H1 (cell line): ENCODE measurements around the gene ENTREP3. TPM values are rescaled to one million over a fixed set of nuclear protein-coding genes. Genes with fewer than 3 reads are reported as not detected.

Source experiments
- CTCF ChIA-PET: fragments of 300-600 bp; sonication (Branson Sonifier 250); formaldehyde crosslinking; loops from one replicate; lab custom pipeline; 2021; ENCODE audit not compliant: partially characterized antibody; lab: Charles Lee
- POLR2A ChIA-PET: fragments of 300-600 bp; sonication (Branson Sonifier 250); formaldehyde crosslinking; loops from one replicate; lab custom pipeline; 2021; ENCODE audit warnings: inconsistent platforms; ENCODE audit not compliant: partially characterized antibody; lab: Charles Lee
- DNase-seq, 2 experiments: peaks; one replicate each; pipeline versions ENCODE4 v3.0.0 to v3.0.0-alpha.2; 2010 to 2022; ENCODE audit warnings: low spot score in 2 of 2, low read depth in 1 of 2, mixed read lengths in 1 of 2
- FAIRE-seq: peaks from 2 replicates; lab custom pipeline; 2011; peaks lifted over from hg19 to GRCh38; lab: Jason Lieb, UNC
- H2AFZ ChIP-seq: 2 replicates; pipeline ENCODE4 v1.8.1; 2012; ENCODE audit warnings: low read length, inconsistent platforms
- H2AK5ac ChIP-seq: 2 replicates; pipeline ENCODE4 v1.6.1; 2013; ENCODE audit warnings: low read depth, low read length
- H2BK120ac ChIP-seq: replicated peaks from 2 replicates; pipeline ENCODE3; 2013; ENCODE audit warnings: low read depth, low read length, inconsistent platforms
- H2BK12ac ChIP-seq: 2 replicates; pipeline ENCODE4 v1.6.1; 2013; ENCODE audit warnings: low read depth, low read length
- H2BK15ac ChIP-seq: 2 replicates; pipeline ENCODE4 v1.6.1; 2013; ENCODE audit warnings: low read length
- H2BK20ac ChIP-seq: 2 replicates; pipeline ENCODE4 v1.6.1; 2013; ENCODE audit warnings: low read length
- H2BK5ac ChIP-seq: 2 replicates; pipeline ENCODE4 v1.6.1; 2013; ENCODE audit warnings: low read depth, low read length
- H3K14ac ChIP-seq: 2 replicates; pipeline ENCODE4 v1.6.1; 2013; ENCODE audit warnings: inconsistent platforms; ENCODE audit not compliant: insufficient read length
- H3K18ac ChIP-seq: 2 replicates; pipeline ENCODE4 v1.6.1; 2013; ENCODE audit warnings: low read length; ENCODE audit errors: extremely low read depth
- H3K23ac ChIP-seq: 2 replicates; pipeline ENCODE4 v1.6.1; 2013; ENCODE audit warnings: inconsistent platforms; ENCODE audit not compliant: insufficient read length
- H3K23me2 ChIP-seq: 2 replicates; pipeline ENCODE4 v1.6.1; 2013; ENCODE audit warnings: low read depth, low read length
- H3K27ac ChIP-seq: 2 replicates; pipeline ENCODE4 v1.6.1; 2011; ENCODE audit warnings: low read depth, low read length, inconsistent platforms
- H3K27me3 ChIP-seq, 4 experiments: replicated peaks in 1 of 4; 1 replicate in 1 of 4; 2 replicates in 3 of 4; pipeline versions ENCODE4 v1.6.1 to v1.8.1; 2011 to 2013; ENCODE audit warnings: low read length in 3 of 4, mild to moderate bottlenecking in 3 of 4, inconsistent platforms in 2 of 4, mixed read lengths in 2 of 4, moderate library complexity in 1 of 4; ENCODE audit not compliant: control insufficient read depth in 3 of 4, insufficient read depth in 3 of 4; ENCODE audit errors: extremely low read depth in 1 of 4
- H3K36me3 ChIP-seq, 4 experiments: 2 replicates each; pipeline versions ENCODE4 v1.6.1 to v1.8.1; 2011 to 2013; ENCODE audit warnings: mild to moderate bottlenecking in 4 of 4, low read length in 3 of 4, moderate library complexity in 2 of 4, control low read depth in 1 of 4, inconsistent platforms in 1 of 4; ENCODE audit not compliant: insufficient read depth in 4 of 4, control insufficient read depth in 2 of 4
- H3K4ac ChIP-seq: replicated peaks from 2 replicates; pipeline ENCODE3; 2013; ENCODE audit warnings: low read length, low read depth, mixed read lengths, inconsistent platforms; ENCODE audit not compliant: insufficient read length
- H3K4me1 ChIP-seq, 4 experiments: replicated peaks in 1 of 4; 1 replicate in 1 of 4; 2 replicates in 3 of 4; pipeline versions ENCODE4 v1.6.1 to v1.8.1; 2011 to 2013; ENCODE audit warnings: low read length in 3 of 4, inconsistent platforms in 2 of 4, mixed read lengths in 1 of 4; ENCODE audit not compliant: insufficient read depth in 4 of 4, control insufficient read depth in 3 of 4
- H3K4me2 ChIP-seq, 2 experiments: 2 replicates each; pipeline versions ENCODE4 v1.6.1 to v1.8.1; 2011 to 2013; ENCODE audit warnings: low read depth in 2 of 2, low read length in 2 of 2, control low read depth in 1 of 2, inconsistent platforms in 1 of 2, mild to moderate bottlenecking in 1 of 2; ENCODE audit not compliant: insufficient read depth in 1 of 2
- H3K4me3 ChIP-seq, 4 experiments: fragments of 200-600, 300-600 bp in 1 of 4; sonication (generic), shearing (Covaris generic), sonication (Bioruptor Twin) in 1 of 4; 2 replicates each; pipeline versions ENCODE4 v1.5.1 to v1.8.1; 2011 to 2016; ENCODE audit warnings: low read length in 4 of 4, low read depth in 3 of 4, control low read depth in 2 of 4, inconsistent platforms in 2 of 4, mild to moderate bottlenecking in 2 of 4, mixed read lengths in 1 of 4, moderate library complexity in 1 of 4; ENCODE audit not compliant: insufficient read depth in 2 of 4; ENCODE audit errors: extremely low read depth in 1 of 4
- H3K56ac ChIP-seq: replicated peaks from 2 replicates; pipeline ENCODE3; 2013; ENCODE audit warnings: low read depth, mild to moderate bottlenecking, mixed read lengths, low read length, inconsistent platforms; ENCODE audit not compliant: insufficient read length
- H3K79me1 ChIP-seq: 2 replicates; pipeline ENCODE4 v1.6.1; 2013; ENCODE audit warnings: low read depth, low read length, control low read depth
- H3K79me2 ChIP-seq, 2 experiments: 2 replicates each; pipeline versions ENCODE4 v1.6.1 to v1.8.1; 2012 to 2013; ENCODE audit warnings: low read length in 2 of 2, mild to moderate bottlenecking in 2 of 2, inconsistent platforms in 1 of 2; ENCODE audit not compliant: insufficient read depth in 2 of 2, control insufficient read depth in 1 of 2
- H3K9ac ChIP-seq, 4 experiments: replicated peaks in 1 of 4; 1 replicate in 1 of 4; 2 replicates in 3 of 4; pipeline versions ENCODE4 v1.6.1 to v1.8.1; 2011 to 2013; ENCODE audit warnings: low read depth in 3 of 4, low read length in 3 of 4, control low read depth in 2 of 4, mild to moderate bottlenecking in 2 of 4, moderate library complexity in 2 of 4, inconsistent platforms in 1 of 4; ENCODE audit errors: extremely low read depth in 1 of 4
- H3K9me3 ChIP-seq, 2 experiments: 2 replicates each; pipeline versions ENCODE4 v1.6.1 to v1.8.1; 2012 to 2013; ENCODE audit warnings: mild to moderate bottlenecking in 2 of 2, moderate library complexity in 2 of 2, control low read depth in 1 of 2, inconsistent platforms in 1 of 2, low read depth in 1 of 2, low read length in 1 of 2, mixed read lengths in 1 of 2; ENCODE audit not compliant: insufficient read depth in 2 of 2
- H4K20me1 ChIP-seq, 2 experiments: replicated peaks in 1 of 2; 2 replicates each; pipeline versions ENCODE3 to v1.8.1; 2011 to 2013; ENCODE audit warnings: inconsistent platforms in 2 of 2, low read length in 2 of 2, mild to moderate bottlenecking in 1 of 2; ENCODE audit not compliant: insufficient read depth in 2 of 2, control insufficient read depth in 1 of 2
- H4K5ac ChIP-seq: 2 replicates; pipeline ENCODE4 v1.6.1; 2013; ENCODE audit warnings: low read length, low read depth, mixed read lengths, inconsistent platforms; ENCODE audit not compliant: insufficient read length
- H4K8ac ChIP-seq: 2 replicates; pipeline ENCODE4 v1.8.0; 2013; ENCODE audit warnings: mild to moderate bottlenecking, moderate library complexity, low read length, inconsistent platforms; ENCODE audit not compliant: insufficient read depth; ENCODE audit errors: extremely low read depth
- H4K91ac ChIP-seq: replicated peaks from 2 replicates; pipeline ENCODE3; 2013; ENCODE audit warnings: low read length, mixed read lengths, inconsistent platforms; ENCODE audit not compliant: insufficient read length
- BCL11A ChIP-seq, 2 experiments: IDR thresholded peaks; one replicate each; pipeline ENCODE4 v1.6.1; 2011; ENCODE audit warnings: low read depth in 2 of 2, low read length in 2 of 2, mild to moderate bottlenecking in 2 of 2
- CREB1 ChIP-seq: IDR thresholded peaks from 2 replicates; pipeline ENCODE4 v1.6.1; 2012; ENCODE audit warnings: inconsistent platforms
- GABPA ChIP-seq: IDR thresholded peaks from 2 replicates; pipeline ENCODE4 v1.6.1; 2011; ENCODE audit warnings: mild to moderate bottlenecking, low read length, moderate library complexity, borderline replicate concordance; ENCODE audit not compliant: insufficient read depth
- PHF8 ChIP-seq: fragments of 200-600 bp; sonication (generic); conservative IDR thresholded peaks from 2 replicates; pipeline ENCODE4 v1.7.1; 2012; ENCODE audit warnings: low read depth, mild to moderate bottlenecking, inconsistent platforms, low read length, moderate library complexity
- POLR2A ChIP-seq, 2 experiments: IDR thresholded peaks; 1 replicate in 1 of 2; 2 replicates in 1 of 2; pipeline ENCODE4 v1.6.1; 2011; ENCODE audit warnings: low read depth in 2 of 2, low read length in 2 of 2, mild to moderate bottlenecking in 2 of 2; ENCODE audit errors: control extremely low read depth in 1 of 2
- RNF2 ChIP-seq: fragments of 200-900, 300-1000 bp; sonication (generic); IDR thresholded peaks from 2 replicates; pipeline ENCODE4 v1.7.1; 2016; ENCODE audit warnings: borderline replicate concordance, low read depth, mild to moderate bottlenecking, antibody characterized with exemption, low read length; ENCODE audit not compliant: poor library complexity, severe bottlenecking; ENCODE audit errors: missing control alignments
- SAP30 ChIP-seq: fragments of 300-600 bp; sonication (generic); IDR thresholded peaks from 2 replicates; pipeline ENCODE4 v1.7.1; 2012; ENCODE audit warnings: low read length, moderate library complexity, mild to moderate bottlenecking, inconsistent platforms; ENCODE audit not compliant: insufficient read depth, insufficient replicate concordance
- WGBS, 2 experiments: shearing (Covaris generic) in 1 of 2; methylation state at CpG; one replicate each; pipeline versions ENCODE4 v1.1.6 to v1.1.7; 2013 to 2015; ENCODE audit warnings: low lambda C conversion rate in 2 of 2, mixed read lengths in 2 of 2, inconsistent platforms in 1 of 2, low coverage in 1 of 2, missing lambda C conversion rate in 1 of 2; ENCODE audit not compliant: insufficient replicate concordance in 2 of 2, insufficient coverage in 1 of 2, insufficient read length in 1 of 2; ENCODE audit errors: extremely low coverage in 1 of 2, missing lambda C conversion rate in 1 of 2; 5-methylcytosine and 5-hydroxymethylcytosine counted together
- polyA plus RNA-seq, 7 experiments: library from polyadenylated mRNA; depleted of rRNA in 3 of 7; stranded (reverse) in 5 of 7; unstranded in 2 of 7; fragments of >200 nt in 5 of 7; fragments of 200-250 nt in 2 of 7; gene quantifications; 1 replicate in 5 of 7; 2 replicates in 1 of 7; 4 replicates in 1 of 7; pipeline versions ENCODE4 v1.2.1 to v1.2.3, GENCODE V29; 2011 to 2013; ENCODE audit warnings: missing spikeins in 2 of 7, mixed read lengths in 2 of 7
- total RNA-seq: library from RNA; stranded (reverse); fragmentation: NEBNext Ultra II Directional; extraction: Animal tissue kit (Norgen Biotek cat#: 25700); gene quantifications from 2 replicates; pipeline ENCODE4 v1.2.1, GENCODE V29; 2021

The ENTREP3 gene
- total and polyA plus RNA-seq, 2 of the 8 experiments (the other 6 are each of a cell fraction or from before 2014, with no cell fraction given): 22.8 to 52.2 TPM

DNA sequence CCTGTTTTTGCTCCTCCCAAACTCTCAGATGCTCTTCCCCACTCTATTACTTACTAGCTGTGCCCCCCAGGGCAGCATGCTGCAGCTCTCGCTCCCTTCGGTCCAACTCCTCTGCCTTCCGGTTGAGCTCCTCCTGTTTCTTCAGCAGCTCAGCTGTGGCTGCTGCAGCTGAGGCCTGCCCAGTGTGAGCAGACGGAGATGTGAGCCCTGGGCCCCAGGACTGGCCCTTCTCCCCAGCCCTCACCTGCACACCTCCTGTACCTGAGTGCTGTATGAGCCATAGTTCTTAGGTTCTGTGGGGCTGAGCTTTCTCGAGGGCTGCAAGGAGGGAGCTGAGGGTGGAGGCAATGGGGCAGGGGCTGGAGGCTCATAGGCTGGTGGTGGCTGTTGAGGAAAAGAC, 5.0 kb upstream of the ENTREP3 start:
- no peak overlapping the region for H2AFZ ChIP-seq
- H3K36me3 ChIP-seq: peaks cover 9 to 29% (median 25%) of the 10 kb centered on the region in 4 experiments
- H3K4me1 ChIP-seq: peaks cover 3 to 15% (median 8%) of the 10 kb centered on the region in 4 experiments; a peak in 5 of 7 replicates
- no peak for FAIRE-seq
- H3K27ac ChIP-seq: no peak overlapping the region
- H3K4me3 ChIP-seq: no peak overlapping the region
- no peak overlapping the region for H4K91ac ChIP-seq
- DNase-seq: no peak
- no peak overlapping the region for H3K4ac ChIP-seq
- no peaks in the 10 kb centered on the region for H3K27me3 ChIP-seq
- H3K9me3 ChIP-seq: no peaks in the 10 kb centered on the region
- no peak overlapping the region for H4K5ac ChIP-seq
- 96% methylated on average over 5 of the region's 5 CpGs; no CpG with 5 or more reads in 1 of the 2 experiments for WGBS, 2 experiments
- POLR2A ChIA-PET: interaction anchor here (0.8 to 6.4 kb wide), 10 partner anchors 10 to 69 kb away, joined by 3 to 87 read pairs (median 4); partner anchors contain the start of genes CLK2, HCN3, MTX1 and RUSC1
- H3K79me2 ChIP-seq: peaks cover 0 to 14% of the 10 kb centered on the region in 2 experiments; a peak in 1 of 4 replicates
- no peak overlapping the region for H2BK15ac ChIP-seq
- peaks cover 0 to 5% of the 10 kb centered on the region in 2 experiments for H4K20me1 ChIP-seq
- CTCF ChIA-PET: interaction anchor here (0.6 to 4.0 kb wide), 10 partner anchors 10 to 466 kb away, joined by 3 to 63 read pairs (median 5); partner anchors contain the start of gene FDPS
- H3K56ac ChIP-seq: no peak overlapping the region
- peaks cover 6% of the 10 kb centered on the region; the same call in 1 of the 2 replicates for H3K79me1 ChIP-seq
- H2BK120ac ChIP-seq: no peak overlapping the region
- H3K23me2 ChIP-seq: peaks cover 9% of the 10 kb centered on the region
- no peak overlapping the region for H2AK5ac ChIP-seq
- H3K18ac ChIP-seq: no peak overlapping the region
- H2BK12ac ChIP-seq: no peak overlapping the region
- H3K4me2 ChIP-seq: no peak overlapping the region; a peak in 1 of 4 replicates
- TF ChIP-seq BCL11A (IDR thresholded peaks at IDR 0.05; ENCODE audit: low read depth in 2 of 2, low read length in 2 of 2) (no peak), CREB1 (no peak), PHF8 (no peak), POLR2A (IDR thresholded peaks at IDR 0.05; ENCODE audit: control extremely low read depth in 1 of 2, low read depth in 2 of 2, low read length in 2 of 2) (no peak), RNF2 (no peak), SAP30 (no peak), GABPA (no peak)
- TF ChIP-seq, all 59 proteins: peak for 0
- no peak overlapping the region for H3K23ac ChIP-seq
- no peak overlapping the region for H2BK5ac ChIP-seq
- no peak overlapping the region for H2BK20ac ChIP-seq
- no peak overlapping the region for H4K8ac ChIP-seq
- no peak overlapping the region for H3K9ac ChIP-seq
- H3K14ac ChIP-seq: no peak overlapping the region
